Loucy (cell line): ENCODE measurements around the gene THBS1.

Source experiments
- H2AFZ ChIP-seq: fragments of 200-600 bp; sonication (generic); 2 replicates; pipeline ENCODE4 v1.6.0; 2016; ENCODE audit warnings: antibody characterized with exemption, mild to moderate bottlenecking, low read length, moderate library complexity
- H3F3A ChIP-seq: fragments of 200-600 bp; 2 replicates; pipeline ENCODE4 v1.6.0; 2016; ENCODE audit warnings: antibody characterized with exemption, low read depth, mild to moderate bottlenecking
- H3K27me3 ChIP-seq: fragments of 200-600 bp; sonication (generic); 2 replicates; pipeline ENCODE4 v1.6.1; 2014; ENCODE audit warnings: low read length, mild to moderate bottlenecking; ENCODE audit not compliant: insufficient read depth, poor library complexity, severe bottlenecking
- H3K36me3 ChIP-seq: fragments of 200-600 bp; sonication (generic); 2 replicates; pipeline ENCODE4 v1.6.1; 2016; ENCODE audit warnings: low read length; ENCODE audit not compliant: insufficient read depth
- H3K4me1 ChIP-seq: fragments of 200-600 bp; sonication (generic); 2 replicates; pipeline ENCODE4 v1.5.1; 2014; ENCODE audit warnings: low read length, mild to moderate bottlenecking; ENCODE audit not compliant: insufficient read depth, poor library complexity, severe bottlenecking
- H3K4me2 ChIP-seq: fragments of 200-600 bp; sonication (generic); 2 replicates; pipeline ENCODE4 v1.6.0; 2014; ENCODE audit warnings: antibody characterized with exemption, low read length, low read depth, mild to moderate bottlenecking; ENCODE audit not compliant: poor library complexity, severe bottlenecking
- H3K4me3 ChIP-seq: fragments of 200-600 bp; sonication (generic); 2 replicates; pipeline ENCODE4 v1.5.1; 2014; ENCODE audit warnings: low read length, mild to moderate bottlenecking, mixed read lengths; ENCODE audit not compliant: poor library complexity, severe bottlenecking
- H3K79me2 ChIP-seq: fragments of 200-600 bp; sonication (generic); 2 replicates; pipeline ENCODE4 v1.6.1; 2014; ENCODE audit warnings: low read length; ENCODE audit not compliant: insufficient read depth
- H3K9ac ChIP-seq: fragments of 200-600 bp; sonication (generic); 2 replicates; pipeline ENCODE4 v1.6.0; 2014; ENCODE audit warnings: mild to moderate bottlenecking, low read depth, low read length, moderate library complexity; ENCODE audit not compliant: poor library complexity, severe bottlenecking
- H3K9me2 ChIP-seq: fragments of 200-600 bp; sonication (generic); replicated peaks from 2 replicates; pipeline ENCODE4 v1.6.1; 2016; ENCODE audit warnings: low read depth, low read length, mixed read lengths
- H3K9me3 ChIP-seq: fragments of 200-600 bp; sonication (generic); 2 replicates; pipeline ENCODE4 v1.6.1; 2014; ENCODE audit warnings: mild to moderate bottlenecking, antibody characterized with exemption, low read length, low read depth; ENCODE audit not compliant: insufficient read depth
- H4K20me1 ChIP-seq: fragments of 200-600 bp; sonication (generic); 2 replicates; pipeline ENCODE4 v1.6.0; 2014; ENCODE audit warnings: antibody characterized with exemption, low read length, mild to moderate bottlenecking; ENCODE audit not compliant: insufficient read depth, poor library complexity, severe bottlenecking
- EZH2phosphoT487 ChIP-seq: fragments of 200-600 bp; IDR thresholded peaks from 2 replicates; pipeline ENCODE4 v1.6.1; 2018; ENCODE audit warnings: antibody characterized with exemption, mild to moderate bottlenecking, moderate library complexity, borderline replicate concordance
- TF ChIP-seq, protein P1 (sequence below): fragments of 200-600 bp; sonication (generic); conservative IDR thresholded peaks from 2 replicates; pipeline ENCODE4 v1.5.1; 2014; ENCODE audit warnings: mild to moderate bottlenecking, antibody characterized with exemption, low read length

The THBS1 gene

GRCh38 chr15:39573844-39574243 lies 7.0 kb upstream of the THBS1 start:
- no peak for TF ChIP-seq EZH2phosphoT487
- TF ChIP-seq, protein P1, sequence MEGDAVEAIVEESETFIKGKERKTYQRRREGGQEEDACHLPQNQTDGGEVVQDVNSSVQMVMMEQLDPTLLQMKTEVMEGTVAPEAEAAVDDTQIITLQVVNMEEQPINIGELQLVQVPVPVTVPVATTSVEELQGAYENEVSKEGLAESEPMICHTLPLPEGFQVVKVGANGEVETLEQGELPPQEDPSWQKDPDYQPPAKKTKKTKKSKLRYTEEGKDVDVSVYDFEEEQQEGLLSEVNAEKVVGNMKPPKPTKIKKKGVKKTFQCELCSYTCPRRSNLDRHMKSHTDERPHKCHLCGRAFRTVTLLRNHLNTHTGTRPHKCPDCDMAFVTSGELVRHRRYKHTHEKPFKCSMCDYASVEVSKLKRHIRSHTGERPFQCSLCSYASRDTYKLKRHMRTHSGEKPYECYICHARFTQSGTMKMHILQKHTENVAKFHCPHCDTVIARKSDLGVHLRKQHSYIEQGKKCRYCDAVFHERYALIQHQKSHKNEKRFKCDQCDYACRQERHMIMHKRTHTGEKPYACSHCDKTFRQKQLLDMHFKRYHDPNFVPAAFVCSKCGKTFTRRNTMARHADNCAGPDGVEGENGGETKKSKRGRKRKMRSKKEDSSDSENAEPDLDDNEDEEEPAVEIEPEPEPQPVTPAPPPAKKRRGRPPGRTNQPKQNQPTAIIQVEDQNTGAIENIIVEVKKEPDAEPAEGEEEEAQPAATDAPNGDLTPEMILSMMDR: no peak
- Histone ChIP-seq H3K27me3 (no peaks in the 10 kb centered on the region), H4K20me1 (no peaks in the 10 kb centered on the region), H3K4me2 (no peak overlapping the region), H3K9ac (no peak overlapping the region), H3F3A (no peaks in the 10 kb centered on the region), H3K4me3 (no peak overlapping the region), H3K36me3 (no peaks in the 10 kb centered on the region), H2AFZ (no peak overlapping the region), H3K9me2 (no peaks in the 10 kb centered on the region), H3K79me2 (no peaks in the 10 kb centered on the region), H3K9me3 (no peaks in the 10 kb centered on the region), H3K4me1 (no peaks in the 10 kb centered on the region)

DNA sequence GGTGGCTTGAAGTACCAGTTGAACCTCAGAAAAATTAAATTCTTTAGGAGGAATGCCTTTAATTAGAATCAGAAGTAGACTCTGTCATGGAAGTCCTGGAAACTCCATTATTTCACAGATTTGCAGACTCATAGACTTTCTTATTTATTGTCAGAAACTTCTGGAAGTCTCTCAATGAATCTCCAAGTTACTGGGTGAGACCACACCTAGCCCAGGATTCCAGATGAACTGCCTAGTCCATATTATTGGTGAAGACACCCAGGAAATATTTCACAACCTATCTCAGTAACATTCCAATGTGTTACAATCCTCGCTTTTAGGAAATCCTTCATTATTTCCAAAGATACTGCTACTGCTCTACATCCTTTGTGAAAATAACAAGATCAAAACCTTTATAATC lies 6.5 kb upstream of the THBS1 start:
- no peak overlapping the region for H3K4me2 ChIP-seq
- TF ChIP-seq, protein P1: no peak
- no peak for TF ChIP-seq EZH2phosphoT487
- H3K9me3 ChIP-seq: no peaks in the 10 kb centered on the region

GRCh38 chr15:39575180-39575579 lies 5.7 kb upstream of the THBS1 start:
- H3K9me3 ChIP-seq: no peaks in the 10 kb centered on the region
- no peaks in the 10 kb centered on the region for H3K9me2 ChIP-seq
- no peaks in the 10 kb centered on the region for H3K79me2 ChIP-seq
- H3K36me3 ChIP-seq: no peaks in the 10 kb centered on the region
- H3F3A ChIP-seq: no peaks in the 10 kb centered on the region
- no peaks in the 10 kb centered on the region for H3K27me3 ChIP-seq
- H3K4me2 ChIP-seq: no peak overlapping the region
- no peak overlapping the region for H2AFZ ChIP-seq
- no peaks in the 10 kb centered on the region for H3K4me1 ChIP-seq
- no peak overlapping the region for H3K9ac ChIP-seq
- H3K4me3 ChIP-seq: no peak overlapping the region
- TF ChIP-seq EZH2phosphoT487: no peak
- TF ChIP-seq, protein P1: no peak
- H4K20me1 ChIP-seq: no peaks in the 10 kb centered on the region

More for the DNA sequence above, 6.5 kb upstream of the THBS1 start:
- H3K79me2 ChIP-seq: no peaks in the 10 kb centered on the region
- H3K36me3 ChIP-seq: no peaks in the 10 kb centered on the region
- H4K20me1 ChIP-seq: no peaks in the 10 kb centered on the region
- H3K9ac ChIP-seq: no peak overlapping the region
- H2AFZ ChIP-seq: no peak overlapping the region
- no peaks in the 10 kb centered on the region for H3K9me2 ChIP-seq
- H3F3A ChIP-seq: no peaks in the 10 kb centered on the region
- H3K4me3 ChIP-seq: no peak overlapping the region
- no peaks in the 10 kb centered on the region for H3K4me1 ChIP-seq
- no peaks in the 10 kb centered on the region for H3K27me3 ChIP-seq
